ENCODE measurements around the gene GPR179.
"Not testable (repeated sequence)": the region's sequence is repeated elsewhere in the genome, so short reads cannot be mapped to it uniquely, and the experiment has no call there.

GPR179 gene

DNA sequence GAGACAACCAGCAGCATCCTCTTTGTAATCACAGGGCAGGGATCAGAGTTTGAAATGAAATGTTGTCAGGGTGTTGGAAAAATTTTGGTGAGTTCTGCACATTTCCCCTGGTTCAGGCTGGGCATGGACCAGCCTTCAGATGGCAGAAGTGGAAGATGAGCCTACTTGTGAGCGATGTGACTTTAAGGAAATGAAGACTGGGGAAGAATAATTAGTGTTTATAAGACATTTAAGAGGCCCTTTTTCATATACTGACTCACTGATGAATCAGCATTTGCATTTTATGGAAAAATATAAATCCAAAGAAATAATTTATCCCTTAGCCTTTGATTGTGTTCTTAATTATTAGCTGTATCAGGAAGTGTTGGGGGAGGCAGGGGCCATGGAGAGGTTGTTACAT, 20.9 kb downstream of the GPR179 start:
- no peak for DNase-seq (ENCODE audit: low read depth)
- TF ChIP-seq, protein P1, sequence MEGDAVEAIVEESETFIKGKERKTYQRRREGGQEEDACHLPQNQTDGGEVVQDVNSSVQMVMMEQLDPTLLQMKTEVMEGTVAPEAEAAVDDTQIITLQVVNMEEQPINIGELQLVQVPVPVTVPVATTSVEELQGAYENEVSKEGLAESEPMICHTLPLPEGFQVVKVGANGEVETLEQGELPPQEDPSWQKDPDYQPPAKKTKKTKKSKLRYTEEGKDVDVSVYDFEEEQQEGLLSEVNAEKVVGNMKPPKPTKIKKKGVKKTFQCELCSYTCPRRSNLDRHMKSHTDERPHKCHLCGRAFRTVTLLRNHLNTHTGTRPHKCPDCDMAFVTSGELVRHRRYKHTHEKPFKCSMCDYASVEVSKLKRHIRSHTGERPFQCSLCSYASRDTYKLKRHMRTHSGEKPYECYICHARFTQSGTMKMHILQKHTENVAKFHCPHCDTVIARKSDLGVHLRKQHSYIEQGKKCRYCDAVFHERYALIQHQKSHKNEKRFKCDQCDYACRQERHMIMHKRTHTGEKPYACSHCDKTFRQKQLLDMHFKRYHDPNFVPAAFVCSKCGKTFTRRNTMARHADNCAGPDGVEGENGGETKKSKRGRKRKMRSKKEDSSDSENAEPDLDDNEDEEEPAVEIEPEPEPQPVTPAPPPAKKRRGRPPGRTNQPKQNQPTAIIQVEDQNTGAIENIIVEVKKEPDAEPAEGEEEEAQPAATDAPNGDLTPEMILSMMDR (IDR thresholded peaks at IDR 0.05; ENCODE audit: low read length, missing control alignments) = no peak
- H3K4me3 ChIP-seq (replicated peaks; ENCODE audit: low read depth, low read length) = no peak overlapping the region

DNA sequence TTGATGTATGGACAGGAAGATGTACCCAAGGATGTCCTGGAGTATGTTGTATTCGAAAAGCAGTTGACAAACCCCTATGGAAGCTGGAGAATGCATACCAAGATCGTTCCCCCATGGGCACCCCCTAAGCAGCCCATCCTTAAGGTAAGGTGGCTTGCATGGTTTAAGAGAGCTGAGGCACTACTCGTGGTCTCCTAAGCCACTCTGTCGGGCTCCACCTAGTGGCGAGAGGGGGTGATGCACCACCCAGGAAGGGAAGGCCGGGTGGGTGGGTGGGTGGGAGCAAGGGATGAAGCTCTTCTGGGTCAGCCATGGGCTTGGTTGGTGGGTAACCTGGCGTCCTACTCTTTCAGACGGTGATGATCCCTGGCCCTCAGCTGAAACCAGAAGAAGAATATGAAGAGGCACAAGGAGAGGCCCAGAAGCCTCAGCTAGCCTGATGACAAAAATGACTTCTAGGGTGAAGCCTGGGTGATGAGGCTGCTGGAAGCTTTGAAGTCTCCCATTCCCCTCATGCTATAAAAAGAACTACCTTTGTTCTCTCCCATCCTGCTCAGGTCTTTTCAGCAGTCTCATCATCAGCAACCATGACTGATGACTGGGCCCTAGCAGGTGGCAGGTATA, 21.5 kb downstream of the GPR179 start:
- no peak overlapping the region for H3K4me3 ChIP-seq (replicated peaks; ENCODE audit: low read depth, low read length)
- peak; percentile 64 for DNase-seq (ENCODE audit: low read depth)
- TF ChIP-seq, protein P1 (IDR thresholded peaks at IDR 0.05; ENCODE audit: low read length, missing control alignments) = peak; percentile 63

DNA sequence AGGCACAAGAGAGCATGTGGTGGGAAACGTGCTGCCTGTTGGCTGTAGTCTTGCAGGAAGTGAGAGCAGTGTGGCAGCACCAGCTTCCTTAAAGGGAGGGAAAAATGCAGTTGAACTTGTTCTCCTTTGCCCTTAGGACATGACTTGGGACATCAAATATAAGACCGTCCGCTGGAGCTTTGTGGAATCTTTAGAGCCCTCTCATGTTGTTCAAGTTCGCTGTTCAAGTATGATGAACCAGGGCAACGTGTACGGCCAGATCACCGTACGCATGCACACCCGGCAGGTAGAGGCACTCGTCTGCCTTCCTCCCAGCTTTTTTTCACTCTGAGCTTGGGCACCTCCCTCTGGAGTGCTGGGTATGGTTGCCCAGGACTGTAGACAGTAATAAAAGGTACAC, 23.3 kb downstream of the GPR179 start:
- TF ChIP-seq, protein P1 (IDR thresholded peaks at IDR 0.05; ENCODE audit: low read length, missing control alignments) = no peak
- DNase-seq (ENCODE audit: low read depth) = no peak
- H3K4me3 ChIP-seq (replicated peaks; ENCODE audit: low read depth, low read length) = no peak overlapping the region

DNA sequence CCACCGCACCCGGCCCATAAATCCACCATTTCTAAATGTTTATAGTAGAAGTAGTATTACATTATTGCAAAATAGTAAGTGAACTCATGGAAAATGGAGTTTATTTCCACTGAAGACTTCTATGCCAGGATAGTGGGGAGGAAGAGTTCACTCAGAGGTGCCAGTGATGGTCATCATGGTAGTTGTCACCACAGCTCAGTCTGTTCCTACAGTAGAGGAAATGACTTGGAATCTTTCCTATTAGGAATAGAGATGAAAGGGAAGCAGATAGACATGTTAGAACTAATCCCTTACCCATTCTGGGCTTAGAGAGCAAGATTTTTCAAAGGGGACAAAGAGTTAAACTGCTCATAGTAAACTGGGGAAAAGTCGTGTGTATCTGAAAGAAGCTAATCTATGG, 26.7 kb downstream of the GPR179 start:
- no peak for DNase-seq (ENCODE audit: low read depth)
- TF ChIP-seq, protein P1 (IDR thresholded peaks at IDR 0.05; ENCODE audit: low read length, missing control alignments) = no peak
- H3K4me3 ChIP-seq (replicated peaks; ENCODE audit: low read depth, low read length) = no peak overlapping the region

DNA sequence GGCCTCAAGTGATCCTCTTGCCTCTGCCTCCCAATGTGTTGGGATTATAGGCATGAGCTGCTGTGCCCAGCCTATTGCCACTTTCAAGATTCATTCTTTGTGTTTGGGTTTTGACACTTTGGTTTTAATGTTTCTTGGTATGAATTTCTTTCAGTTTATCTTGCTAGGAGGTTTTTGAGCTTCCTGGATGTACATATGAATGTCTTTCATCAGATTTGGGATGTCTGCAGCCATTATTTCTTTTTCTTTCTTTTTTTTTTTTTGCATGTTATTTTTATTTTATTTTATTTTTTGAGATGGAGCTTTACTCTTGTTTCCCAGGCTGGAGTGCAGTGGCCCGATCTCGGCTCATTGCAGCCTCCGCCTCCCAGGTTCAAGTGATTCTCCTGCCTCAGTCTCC, 28.3 kb downstream of the GPR179 start:
- TF ChIP-seq, protein P1 (IDR thresholded peaks at IDR 0.05; ENCODE audit: low read length, missing control alignments) = no peak
- DNase-seq (ENCODE audit: low read depth) = no peak
- H3K4me3 ChIP-seq (replicated peaks; ENCODE audit: low read depth, low read length) = no peak overlapping the region

DNA sequence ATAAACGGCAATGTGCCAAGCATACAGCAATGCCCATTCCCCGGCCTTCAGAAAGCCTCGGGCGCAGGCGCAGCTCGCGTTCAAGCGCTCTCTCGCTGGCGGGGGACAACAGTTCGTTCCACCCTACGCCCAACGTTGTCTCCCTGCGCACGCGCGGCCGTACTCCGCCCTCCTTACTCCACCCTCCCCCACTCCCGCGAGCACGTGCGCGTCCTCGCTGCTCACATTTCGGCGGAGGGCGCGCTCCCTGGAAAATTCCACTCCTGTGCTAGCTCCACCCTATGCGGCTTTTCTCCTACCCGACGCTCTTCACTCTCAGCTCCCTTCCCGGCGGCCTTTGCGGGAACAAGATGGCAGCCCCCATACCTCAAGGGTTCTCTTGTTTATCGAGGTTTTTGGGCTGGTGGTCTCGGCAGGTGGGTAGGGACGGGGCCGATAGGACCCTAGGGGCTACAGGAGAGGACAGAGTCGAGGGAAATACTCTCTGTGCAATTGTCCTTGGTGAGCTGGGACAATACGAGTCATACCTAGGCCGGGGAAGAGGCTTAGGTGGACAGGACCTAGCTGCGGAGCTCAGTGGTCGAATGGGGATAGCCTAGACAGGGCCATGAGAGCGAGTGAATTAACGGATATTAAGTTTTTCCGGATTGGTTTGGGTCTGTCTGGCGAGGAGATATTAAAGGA, 46.8 kb downstream of the GPR179 start, which contains the start of gene MRPL45:
TSS of gene MRPL45 (plus strand) at position 335 of the 684 bp plus-strand sequence. CDS start at position 351, 16 bp downstream.
- DNase-seq (ENCODE audit: low read depth) = peak; percentile 97
- peak within 1 kb of the TSS; percentile 67 for H3K4me3 ChIP-seq (replicated peaks; ENCODE audit: low read depth, low read length)

DNA sequence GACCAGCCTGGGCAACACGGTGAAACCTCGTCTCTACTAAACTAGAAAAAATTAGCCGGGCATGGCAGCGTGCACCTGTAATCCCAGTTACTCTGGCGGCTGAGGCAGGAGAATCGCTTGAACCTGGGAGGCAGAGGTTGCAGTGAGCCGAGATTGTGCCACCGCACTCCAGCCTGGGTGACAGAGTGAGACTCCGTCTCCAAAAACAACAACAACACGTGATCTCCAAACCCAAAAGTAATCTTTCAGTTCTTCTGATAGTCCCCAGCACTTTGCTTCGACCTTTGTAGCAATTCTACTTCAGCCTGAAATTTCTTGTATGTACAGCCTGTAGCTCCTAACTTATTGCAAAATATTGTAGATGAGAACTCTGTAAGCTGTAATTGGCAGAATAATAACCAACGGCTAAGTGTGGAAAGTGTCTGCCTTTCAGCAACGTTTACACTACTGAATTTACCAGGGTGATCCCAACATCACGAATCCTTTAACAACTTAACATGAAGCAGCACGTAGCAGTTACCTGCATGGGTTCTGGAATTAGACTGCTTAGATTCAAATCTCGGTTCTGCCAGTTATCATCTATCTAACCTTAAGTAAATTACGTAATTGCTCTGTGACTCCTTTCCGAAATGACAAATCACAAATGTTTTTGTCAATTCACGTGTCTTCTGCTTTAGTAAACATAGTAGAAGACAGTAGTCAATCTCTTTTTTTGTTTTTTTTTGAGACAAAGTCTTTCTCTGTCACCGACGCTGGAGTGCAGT, 48.0 kb downstream of the GPR179 start:
- not testable (repeated sequence) for H3K4me3 ChIP-seq (replicated peaks; ENCODE audit: low read depth, low read length); DNase-seq (ENCODE audit: low read depth)

DNA sequence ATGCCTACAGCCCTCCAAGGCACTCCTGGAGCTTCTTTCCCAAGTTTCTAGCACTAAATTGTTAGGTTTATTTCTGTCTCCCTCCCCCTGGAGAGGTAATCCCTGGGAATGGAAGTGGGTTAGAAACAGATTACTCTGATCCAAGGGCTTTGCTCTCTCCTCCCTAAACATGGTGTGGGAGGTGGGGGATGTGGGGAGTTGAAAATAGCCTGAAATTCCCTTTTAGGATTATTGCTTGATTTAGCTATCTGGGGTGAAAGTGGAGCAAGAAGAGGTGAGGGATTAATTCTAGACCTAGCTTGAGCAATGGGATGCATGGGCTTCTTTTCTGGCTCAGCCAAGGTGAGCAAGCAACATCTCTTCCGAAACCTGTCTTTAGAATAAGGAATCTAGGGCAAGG, 54.0 kb downstream of the GPR179 start:
- not testable (repeated sequence) for DNase-seq (ENCODE audit: low read depth); H3K4me3 ChIP-seq (replicated peaks; ENCODE audit: low read depth, low read length)

Measured in fibroblast of pulmonary artery (primary cell).